ENCODE results near the gene CDC25A. TPM values are rescaled to one million over a fixed set of nuclear protein-coding genes. Genes with fewer than 3 reads are reported as not detected.
A peak's percentile ranks its signal among the peaks of the same experiment; 100 is the strongest.

Gene CDC25A
- total and polyA plus RNA-seq, 4 donors = 7.4 to 9.7 (median 7.7) TPM

DNA sequence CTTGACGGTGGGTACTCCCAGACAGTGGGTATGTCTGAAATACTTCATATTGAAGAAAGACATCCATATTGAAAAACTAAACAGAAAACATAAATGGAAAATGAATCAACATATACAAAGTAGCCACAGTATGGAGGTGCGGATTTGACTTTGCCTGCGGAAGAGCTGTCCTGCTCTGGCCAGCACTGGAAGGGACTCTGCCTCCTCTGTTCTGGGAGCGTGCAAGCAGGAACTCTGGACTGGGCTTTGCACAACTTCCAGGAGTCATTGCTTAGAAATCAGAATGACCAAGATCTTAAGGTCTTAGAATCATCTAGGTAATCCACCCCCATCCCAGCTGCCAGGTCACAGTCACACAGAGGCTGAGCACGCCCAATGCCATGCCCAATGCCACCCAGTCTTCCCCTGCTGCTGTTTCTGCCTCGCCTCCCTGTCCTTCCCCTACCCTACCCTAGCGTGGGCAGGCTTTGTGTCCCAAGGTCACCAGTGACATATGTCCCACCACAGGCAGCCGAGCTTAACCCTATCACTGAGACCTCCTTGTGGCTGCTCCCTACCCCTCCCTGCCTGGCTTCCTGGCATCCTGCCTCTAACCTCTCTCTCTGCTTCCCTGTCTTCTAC, 36.3 kb downstream of the CDC25A start:
- peaks cover 2% of the 10 kb centered on the region for H3K36me3 ChIP-seq (ENCODE audit: control insufficient read depth, insufficient read depth, low read length)
- H3K9me3 ChIP-seq (ENCODE audit: control insufficient read depth, insufficient read depth, low read length) = no peaks in the 10 kb centered on the region
- H3K27me3 ChIP-seq (ENCODE audit: control insufficient read depth, insufficient read depth, low read length) = no peaks in the 10 kb centered on the region
- 56% methylated on average over 7 of the region's 8 CpGs for WGBS (ENCODE audit: insufficient coverage)
- H3K4me3 ChIP-seq (ENCODE audit: low read depth, low read length) = no peak overlapping the region
- DNase-seq (ENCODE audit: low read depth in 4 of 6, low spot score in 6 of 6) = no peak
- no peak overlapping the region for H3K27ac ChIP-seq (ENCODE audit: low read depth, low read length)
- peaks cover 11% of the 10 kb centered on the region for H3K4me1 ChIP-seq (ENCODE audit: control insufficient read depth, insufficient read depth, low read length)

DNA sequence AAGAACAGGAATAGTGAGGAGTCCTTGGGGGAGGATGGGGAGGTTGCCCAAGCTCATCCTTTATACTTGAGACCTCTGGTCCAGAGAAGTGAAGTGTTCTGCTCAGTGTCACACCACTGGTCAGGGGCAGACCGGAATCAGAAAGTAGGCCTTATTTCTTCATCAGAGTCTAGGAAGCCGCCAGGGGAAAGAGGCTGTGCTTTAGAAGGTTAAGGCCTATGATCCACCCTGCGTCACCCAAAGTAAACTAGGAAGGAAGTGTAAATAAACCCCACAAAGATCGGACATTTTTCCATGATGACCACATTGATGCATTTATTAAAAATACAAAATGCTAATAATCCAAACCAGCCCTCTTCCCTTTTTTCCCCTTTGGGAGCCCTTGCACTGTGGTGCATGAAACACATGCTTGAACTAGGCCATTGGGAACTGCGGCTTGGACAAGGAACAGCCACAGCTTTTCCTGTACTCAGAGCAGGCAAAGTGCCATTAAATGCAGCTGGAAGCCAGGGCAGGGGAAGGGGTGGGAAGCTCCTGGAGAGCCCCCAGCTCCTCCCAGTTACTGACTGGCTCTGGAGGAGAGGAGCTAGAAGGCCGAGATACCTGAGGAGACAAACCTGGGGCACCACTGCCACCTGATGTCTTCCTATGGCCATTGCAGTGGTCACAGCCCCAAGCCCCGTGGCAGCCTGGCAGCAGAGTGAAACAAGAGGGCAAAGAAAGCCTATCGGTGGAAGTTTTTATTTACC, 37.0 kb downstream of the CDC25A start:
- peak; percentile 46 to 89 (median 60) for DNase-seq (ENCODE audit: low read depth in 4 of 6, low spot score in 6 of 6)
- Histone ChIP-seq H3K4me1 (ENCODE audit: control insufficient read depth, insufficient read depth, low read length) (peaks cover 11% of the 10 kb centered on the region), H3K36me3 (ENCODE audit: control insufficient read depth, insufficient read depth, low read length) (no peaks in the 10 kb centered on the region), H3K27ac (ENCODE audit: low read depth, low read length) (peak overlapping the region; percentile 11), H3K27me3 (ENCODE audit: control insufficient read depth, insufficient read depth, low read length) (no peaks in the 10 kb centered on the region), H3K4me3 (ENCODE audit: low read depth, low read length) (no peak overlapping the region), H3K9me3 (ENCODE audit: control insufficient read depth, insufficient read depth, low read length) (no peaks in the 10 kb centered on the region)
- WGBS (ENCODE audit: insufficient coverage) = 0% methylated on average over 3 of the region's 8 CpGs

DNA sequence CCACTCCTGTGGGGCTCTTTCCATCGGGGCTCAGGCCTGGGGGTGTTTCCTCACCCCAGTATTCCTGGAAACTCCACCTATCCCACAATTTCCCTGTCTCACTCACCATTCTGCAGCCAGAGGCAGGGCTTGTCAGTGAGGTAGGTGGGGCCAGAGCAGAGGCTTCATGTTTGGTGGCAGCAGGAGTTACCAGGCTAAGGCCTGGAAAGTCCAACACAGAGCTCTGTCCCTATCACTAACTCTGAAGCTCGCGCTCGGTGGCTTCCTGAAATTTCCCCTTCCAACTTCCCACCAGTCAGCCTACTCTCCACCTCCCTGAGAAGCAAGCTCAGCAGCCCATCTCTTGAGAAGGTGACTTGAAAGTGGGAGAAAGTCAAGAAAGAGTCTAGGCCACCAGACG, 44.2 kb downstream of the CDC25A start:
- Histone ChIP-seq H3K27ac (ENCODE audit: low read depth, low read length) (no peak overlapping the region), H3K27me3 (ENCODE audit: control insufficient read depth, insufficient read depth, low read length) (no peaks in the 10 kb centered on the region), H3K9me3 (ENCODE audit: control insufficient read depth, insufficient read depth, low read length) (no peaks in the 10 kb centered on the region), H3K4me1 (ENCODE audit: control insufficient read depth, insufficient read depth, low read length) (peaks cover 3% of the 10 kb centered on the region), H3K36me3 (ENCODE audit: control insufficient read depth, insufficient read depth, low read length) (no peaks in the 10 kb centered on the region), H3K4me3 (ENCODE audit: low read depth, low read length) (no peak overlapping the region)
- no CpG with 5 or more reads among the region's 5 CpGs for WGBS (ENCODE audit: insufficient coverage)
- no peak for DNase-seq (ENCODE audit: low read depth in 4 of 6, low spot score in 6 of 6)

GRCh38 chr3:48143567-48143966, 44.6 kb downstream of the CDC25A start:
- Histone ChIP-seq H3K4me3 (ENCODE audit: low read depth, low read length) (no peak overlapping the region), H3K27ac (ENCODE audit: low read depth, low read length) (no peak overlapping the region), H3K36me3 (ENCODE audit: control insufficient read depth, insufficient read depth, low read length) (no peaks in the 10 kb centered on the region), H3K9me3 (ENCODE audit: control insufficient read depth, insufficient read depth, low read length) (no peaks in the 10 kb centered on the region), H3K27me3 (ENCODE audit: control insufficient read depth, insufficient read depth, low read length) (no peaks in the 10 kb centered on the region), H3K4me1 (ENCODE audit: control insufficient read depth, insufficient read depth, low read length) (peaks cover 3% of the 10 kb centered on the region)
- DNase-seq (ENCODE audit: low read depth in 4 of 6, low spot score in 6 of 6) = no peak
- WGBS (ENCODE audit: insufficient coverage) = 80% methylated on average over 1 of the region's 3 CpGs

DNA sequence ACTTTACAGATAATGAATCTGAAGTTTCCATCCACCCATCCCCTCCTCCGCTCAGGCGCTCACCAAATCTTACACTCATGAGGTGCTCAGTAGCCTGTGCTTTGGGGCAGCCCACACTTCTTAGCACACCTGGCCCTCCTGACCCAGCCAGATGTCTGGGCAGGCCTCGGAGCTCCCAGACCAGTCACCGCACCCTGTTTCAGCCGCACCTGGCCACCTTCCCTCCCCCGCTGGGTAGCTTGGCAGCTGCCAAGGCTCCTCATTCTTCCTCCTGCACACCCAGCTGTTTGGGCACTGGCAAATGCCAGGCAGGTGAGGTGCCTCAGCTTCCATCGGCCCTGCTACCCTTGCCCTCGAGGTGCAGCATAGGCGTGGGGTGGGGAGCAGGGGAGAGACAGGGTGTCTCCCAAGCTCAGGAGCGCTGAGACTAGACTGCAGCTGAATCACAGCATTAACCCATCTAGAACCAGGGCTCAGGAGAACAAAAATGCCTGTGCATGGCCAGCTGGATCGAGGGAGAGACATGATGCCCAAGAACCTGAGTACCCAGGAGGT, 45.8 kb downstream of the CDC25A start:
- DNase-seq (ENCODE audit: low read depth in 4 of 6, low spot score in 6 of 6) = no peak
- Histone ChIP-seq H3K36me3 (ENCODE audit: control insufficient read depth, insufficient read depth, low read length) (no peaks in the 10 kb centered on the region), H3K4me3 (ENCODE audit: low read depth, low read length) (no peak overlapping the region), H3K27ac (ENCODE audit: low read depth, low read length) (no peak overlapping the region), H3K4me1 (ENCODE audit: control insufficient read depth, insufficient read depth, low read length) (peaks cover 3% of the 10 kb centered on the region), H3K9me3 (ENCODE audit: control insufficient read depth, insufficient read depth, low read length) (no peaks in the 10 kb centered on the region), H3K27me3 (ENCODE audit: control insufficient read depth, insufficient read depth, low read length) (no peaks in the 10 kb centered on the region)
- 85% methylated on average over 11 of the region's 11 CpGs for WGBS (ENCODE audit: insufficient coverage)

- no peak for DNase-seq (ENCODE audit: low read depth in 4 of 6, low spot score in 6 of 6)
- WGBS (ENCODE audit: insufficient coverage) = 96% methylated on average over 5 of the region's 9 CpGs
- H3K9me3 ChIP-seq (ENCODE audit: control insufficient read depth, insufficient read depth, low read length) = no peaks in the 10 kb centered on the region
These were observed 46.5 kb downstream of the CDC25A start for GRCh38 chr3:48141604-48142137.

GRCh38 chr3:48140936-48141603, 47.1 kb downstream of the CDC25A start:
- DNase-seq (ENCODE audit: low read depth in 4 of 6, low spot score in 6 of 6) = no peak
- H3K27ac ChIP-seq (ENCODE audit: low read depth, low read length) = no peak overlapping the region
- no peaks in the 10 kb centered on the region for H3K9me3 ChIP-seq (ENCODE audit: control insufficient read depth, insufficient read depth, low read length)
- peaks cover 3% of the 10 kb centered on the region for H3K4me1 ChIP-seq (ENCODE audit: control insufficient read depth, insufficient read depth, low read length)
- H3K27me3 ChIP-seq (ENCODE audit: control insufficient read depth, insufficient read depth, low read length) = no peaks in the 10 kb centered on the region
- H3K36me3 ChIP-seq (ENCODE audit: control insufficient read depth, insufficient read depth, low read length) = no peaks in the 10 kb centered on the region
- H3K4me3 ChIP-seq (ENCODE audit: low read depth, low read length) = no peak overlapping the region
- WGBS (ENCODE audit: insufficient coverage) = no CpG with 5 or more reads among the region's 2 CpGs

More at GRCh38 chr3:48141604-48142137, 46.5 kb downstream of the CDC25A start:
- peaks cover 3% of the 10 kb centered on the region for H3K4me1 ChIP-seq (ENCODE audit: control insufficient read depth, insufficient read depth, low read length)
- no peak overlapping the region for H3K27ac ChIP-seq (ENCODE audit: low read depth, low read length)
- H3K27me3 ChIP-seq (ENCODE audit: control insufficient read depth, insufficient read depth, low read length) = no peaks in the 10 kb centered on the region
- H3K4me3 ChIP-seq (ENCODE audit: low read depth, low read length) = no peak overlapping the region
- no peaks in the 10 kb centered on the region for H3K36me3 ChIP-seq (ENCODE audit: control insufficient read depth, insufficient read depth, low read length)

- WGBS (ENCODE audit: insufficient coverage) = 39% methylated on average over 6 of the region's 9 CpGs
- no peak for DNase-seq (ENCODE audit: low read depth in 4 of 6, low spot score in 6 of 6)
- H3K4me3 ChIP-seq (ENCODE audit: low read depth, low read length) = no peak overlapping the region
- H3K9me3 ChIP-seq (ENCODE audit: control insufficient read depth, insufficient read depth, low read length) = no peaks in the 10 kb centered on the region
- H3K27ac ChIP-seq (ENCODE audit: low read depth, low read length) = no peak overlapping the region
- no peaks in the 10 kb centered on the region for H3K27me3 ChIP-seq (ENCODE audit: control insufficient read depth, insufficient read depth, low read length)
- H3K36me3 ChIP-seq (ENCODE audit: control insufficient read depth, insufficient read depth, low read length) = no peaks in the 10 kb centered on the region
- H3K4me1 ChIP-seq (ENCODE audit: control insufficient read depth, insufficient read depth, low read length) = peaks cover 3% of the 10 kb centered on the region
These were observed 47.9 kb downstream of the CDC25A start for GRCh38 chr3:48140336-48140757.

- DNase-seq (ENCODE audit: low read depth in 4 of 6, low spot score in 6 of 6) = no peak
- Histone ChIP-seq H3K27me3 (ENCODE audit: control insufficient read depth, insufficient read depth, low read length) (no peaks in the 10 kb centered on the region), H3K4me3 (ENCODE audit: low read depth, low read length) (no peak overlapping the region), H3K9me3 (ENCODE audit: control insufficient read depth, insufficient read depth, low read length) (no peaks in the 10 kb centered on the region), H3K4me1 (ENCODE audit: control insufficient read depth, insufficient read depth, low read length) (peaks cover 3% of the 10 kb centered on the region), H3K27ac (ENCODE audit: low read depth, low read length) (no peak overlapping the region), H3K36me3 (ENCODE audit: control insufficient read depth, insufficient read depth, low read length) (no peaks in the 10 kb centered on the region)
- WGBS (ENCODE audit: insufficient coverage) = 97% methylated on average over 3 of the region's 7 CpGs
These were observed 50.7 kb downstream of the CDC25A start for GRCh38 chr3:48137425-48137999.

Data from spinal cord (tissue), 10 donors.